ENCODE results near the gene STK38.

DNA sequence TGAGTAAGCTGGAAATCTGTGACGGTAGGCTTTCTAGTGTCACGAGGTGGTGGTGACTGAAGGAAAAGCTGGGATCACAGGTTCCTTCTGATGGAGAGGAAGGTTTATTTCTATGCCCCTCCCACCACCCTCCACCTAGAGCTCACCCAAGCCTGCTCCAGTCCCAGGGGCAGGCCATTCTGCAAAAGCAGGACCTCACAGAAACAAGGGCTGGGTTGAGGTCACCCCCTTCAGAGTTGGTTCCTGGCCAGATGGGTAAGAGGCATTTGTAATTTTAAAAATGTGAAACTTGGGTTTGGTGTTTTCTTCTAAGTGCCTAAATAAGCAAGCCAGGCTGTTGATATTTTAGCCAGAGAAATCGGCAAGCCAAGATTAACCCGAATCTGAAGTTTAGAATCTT lies 57.9 kb downstream of the STK38 start:
- no peak for TF ChIP-seq POLR2AphosphoS5 (IDR thresholded peaks at IDR 0.05; ENCODE audit: low read depth, low read length)
- TF ChIP-seq POLR2A (IDR thresholded peaks at IDR 0.05; ENCODE audit: low read depth, low read length), result no peak
- TF ChIP-seq TAF1 (IDR thresholded peaks at IDR 0.05; ENCODE audit: low read depth, low read length), result no peak

Measured in GM12891 (cell line).